GM18907 (cell line): ENCODE data around the gene SWT1.
"Not testable (repeated sequence)": the region's sequence is repeated elsewhere in the genome, so short reads cannot be mapped to it uniquely, and the experiment has no call there.

Experiments
- ATAC-seq: cut with Tn5 transposase; IDR thresholded peaks from one replicate; pipeline ENCODE4 v1.9.1; 2021; ENCODE audit warnings: mild to moderate bottlenecking, moderate library complexity; ENCODE audit not compliant: unreplicated experiment

The SWT1 gene

GRCh38 chr1:185162491-185162890, 5.5 kb downstream of the SWT1 start:
- no peak for ATAC-seq

- no peak for ATAC-seq
Observed at GRCh38 chr1:185166106-185166505, 9.1 kb downstream of the SWT1 start.

- ATAC-seq = peak; percentile 94
Observed at GRCh38 chr1:185170291-185170848, 13.4 kb downstream of the SWT1 start.

GRCh38 chr1:185193756-185194155, 36.8 kb downstream of the SWT1 start:
- ATAC-seq = no peak

GRCh38 chr1:185198712-185199111, 41.7 kb downstream of the SWT1 start:
- ATAC-seq = not testable (repeated sequence)

GRCh38 chr1:185200889-185201288, 43.9 kb downstream of the SWT1 start:
- ATAC-seq = no peak

- no peak for ATAC-seq
Observed at GRCh38 chr1:185207170-185207569, 50.2 kb downstream of the SWT1 start.

- no peak for ATAC-seq
Observed at GRCh38 chr1:185207980-185208602, 51.1 kb downstream of the SWT1 start.

- ATAC-seq = no peak
Observed at GRCh38 chr1:185208626-185209180, 51.7 kb downstream of the SWT1 start.

GRCh38 chr1:185209357-185209756, 52.4 kb downstream of the SWT1 start:
- ATAC-seq = not testable (repeated sequence)

- no peak for ATAC-seq
Observed at GRCh38 chr1:185213091-185213490, 56.1 kb downstream of the SWT1 start.

- ATAC-seq = no peak
Observed at GRCh38 chr1:185215911-185216310, 58.9 kb downstream of the SWT1 start.

- no peak for ATAC-seq
Observed at GRCh38 chr1:185224132-185224531, 67.2 kb downstream of the SWT1 start.

- ATAC-seq = no peak
Observed at GRCh38 chr1:185227161-185227560, 70.2 kb downstream of the SWT1 start.

GRCh38 chr1:185228979-185229378, 72.0 kb downstream of the SWT1 start:
- ATAC-seq = no peak

GRCh38 chr1:185229981-185230380, 73.0 kb downstream of the SWT1 start:
- ATAC-seq = no peak

- no peak for ATAC-seq
Observed at GRCh38 chr1:185232874-185233273, 75.9 kb downstream of the SWT1 start.

GRCh38 chr1:185234183-185234582, 77.2 kb downstream of the SWT1 start:
- ATAC-seq = not testable (repeated sequence)

GRCh38 chr1:185237176-185237575, 80.2 kb downstream of the SWT1 start:
- not testable (repeated sequence) for ATAC-seq

GRCh38 chr1:185237661-185238060, 80.7 kb downstream of the SWT1 start:
- ATAC-seq = no peak

- ATAC-seq = no peak
Observed at GRCh38 chr1:185238447-185238846, 81.5 kb downstream of the SWT1 start.

- ATAC-seq = no peak
Observed at GRCh38 chr1:185239861-185240260, 82.9 kb downstream of the SWT1 start.

GRCh38 chr1:185241127-185241526, 84.2 kb downstream of the SWT1 start:
- ATAC-seq = no peak
